Adipocyte (in vitro differentiated cells): ENCODE measurements around the gene MSMO1.
"Not testable (repeated sequence)": the region's sequence is repeated elsewhere in the genome, so short reads cannot be mapped to it uniquely, and the experiment has no call there.

Source experiments
- DNase-seq: peaks from one replicate; pipeline ENCODE4 v3.0.0-alpha.2; 2015; ENCODE audit warnings: low read depth
- H3K27me3 ChIP-seq: replicated peaks from 2 replicates; pipeline ENCODE4 v1.7.0; 2013; ENCODE audit warnings: mild to moderate bottlenecking, low read length, moderate library complexity; ENCODE audit not compliant: control insufficient read depth, insufficient read depth
- H3K36me3 ChIP-seq: 2 replicates; pipeline ENCODE4 v1.7.0; 2013; ENCODE audit warnings: low read length, mild to moderate bottlenecking, moderate library complexity; ENCODE audit not compliant: control insufficient read depth, insufficient read depth, severe bottlenecking
- H3K4me1 ChIP-seq: 2 replicates; pipeline ENCODE4 v1.7.0; 2013; ENCODE audit warnings: mild to moderate bottlenecking, low read length, moderate library complexity; ENCODE audit not compliant: control insufficient read depth, insufficient read depth
- H3K4me3 ChIP-seq: 2 replicates; pipeline ENCODE4 v1.7.0; 2013; ENCODE audit warnings: mild to moderate bottlenecking, low read length, moderate library complexity
- H3K9ac ChIP-seq: 2 replicates; pipeline ENCODE4 v1.7.0; 2013; ENCODE audit warnings: mild to moderate bottlenecking, low read length, moderate library complexity
- H3K9me3 ChIP-seq: 2 replicates; pipeline ENCODE4 v1.7.0; 2013; ENCODE audit warnings: mild to moderate bottlenecking, low read length, moderate library complexity; ENCODE audit not compliant: control insufficient read depth

Gene MSMO1

GRCh38 chr4:165327211-165328100 lies at the start of gene MSMO1:
Gene MSMO1, plus strand, starts transcription at chr4:165327669. Its CDS starts 5,702 bp downstream, at chr4:165333371.
- no peaks in the 10 kb centered on the region for H3K9me3 ChIP-seq
- peak within 1 kb of the TSS; percentile 88 for H3K9ac ChIP-seq
- no peaks in the 10 kb centered on the region for H3K27me3 ChIP-seq
- DNase-seq = peak; percentile 100
- peaks cover 10% of the 10 kb centered on the region for H3K36me3 ChIP-seq
- peak within 1 kb of the TSS; percentile 92 for H3K4me3 ChIP-seq
- H3K4me1 ChIP-seq = peaks cover 46% of the 10 kb centered on the region

DNA sequence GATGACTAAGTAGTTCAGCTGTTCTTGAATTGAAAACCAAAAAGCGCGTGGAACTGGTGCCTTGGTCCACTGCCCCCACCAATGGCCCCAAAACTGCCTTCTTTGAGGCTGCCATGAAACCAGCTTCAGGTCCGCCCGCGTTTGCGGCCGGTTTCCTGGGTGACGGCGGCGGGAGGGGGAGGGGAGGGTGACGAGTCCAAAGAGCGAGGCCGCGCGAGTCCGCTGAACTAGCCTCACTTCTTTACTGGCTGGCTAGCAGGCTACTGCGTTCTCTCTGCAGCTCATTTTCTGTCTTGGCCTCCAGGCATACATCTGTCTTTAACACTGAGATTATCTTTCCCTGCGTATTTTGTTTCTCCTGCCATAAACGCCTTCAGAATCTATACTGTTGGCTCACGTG lies 47.9 kb upstream of the MSMO1 start:
- H3K9ac ChIP-seq, H3K36me3 ChIP-seq, H3K4me3 ChIP-seq, H3K27me3 ChIP-seq, H3K4me1 ChIP-seq, H3K9me3 ChIP-seq, DNase-seq: not testable (repeated sequence)

- not testable (repeated sequence) for H3K27me3 ChIP-seq, H3K9me3 ChIP-seq, H3K9ac ChIP-seq, DNase-seq, H3K36me3 ChIP-seq, H3K4me3 ChIP-seq
- H3K4me1 ChIP-seq = peaks cover 14% of the 10 kb centered on the region
These were observed 42.8 kb upstream of the MSMO1 start for GRCh38 chr4:165284697-165285096.

- H3K4me1 ChIP-seq = peaks cover 14% of the 10 kb centered on the region
- not testable (repeated sequence) for DNase-seq, H3K27me3 ChIP-seq, H3K36me3 ChIP-seq, H3K9me3 ChIP-seq, H3K9ac ChIP-seq, H3K4me3 ChIP-seq
These were observed 40.7 kb upstream of the MSMO1 start for GRCh38 chr4:165286619-165287340.

DNA sequence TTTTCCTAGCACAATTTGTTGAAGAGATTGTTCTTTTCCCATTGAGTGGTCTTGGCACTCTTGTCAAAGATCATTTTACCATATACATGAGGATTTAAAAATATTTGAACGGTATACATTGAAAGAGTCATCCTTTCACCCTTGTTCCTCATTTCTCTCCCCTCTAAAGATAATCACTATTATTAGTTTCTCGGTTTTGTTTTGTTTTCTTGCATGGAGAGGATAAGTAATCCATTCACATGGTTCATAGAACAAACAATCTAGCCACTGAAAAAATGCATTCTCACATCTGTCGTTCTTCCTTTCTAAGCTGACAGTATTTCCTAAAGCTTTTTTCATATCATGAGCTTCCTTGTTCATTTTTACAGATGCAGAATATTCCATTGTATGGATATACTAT lies 39.2 kb upstream of the MSMO1 start:
- Histone ChIP-seq H3K36me3 (no peaks in the 10 kb centered on the region), H3K9ac (no peak overlapping the region), H3K27me3 (no peaks in the 10 kb centered on the region), H3K9me3 (no peaks in the 10 kb centered on the region), H3K4me3 (no peak overlapping the region), H3K4me1 (peaks cover 14% of the 10 kb centered on the region)
- DNase-seq = no peak

- no peaks in the 10 kb centered on the region for H3K9me3 ChIP-seq
- H3K9ac ChIP-seq = no peak overlapping the region
- H3K36me3 ChIP-seq = no peaks in the 10 kb centered on the region
- H3K4me1 ChIP-seq = peaks cover 14% of the 10 kb centered on the region
- DNase-seq = peak; percentile 65
- no peaks in the 10 kb centered on the region for H3K27me3 ChIP-seq
- no peak overlapping the region for H3K4me3 ChIP-seq
These were observed 38.6 kb upstream of the MSMO1 start for GRCh38 chr4:165288639-165289422.

GRCh38 chr4:165289423-165289785 lies 38.1 kb upstream of the MSMO1 start:
- H3K27me3 ChIP-seq = no peaks in the 10 kb centered on the region
- H3K4me3 ChIP-seq = no peak overlapping the region
- DNase-seq = no peak
- no peaks in the 10 kb centered on the region for H3K9me3 ChIP-seq
- no peaks in the 10 kb centered on the region for H3K36me3 ChIP-seq
- peaks cover 20% of the 10 kb centered on the region for H3K4me1 ChIP-seq
- no peak overlapping the region for H3K9ac ChIP-seq

DNA sequence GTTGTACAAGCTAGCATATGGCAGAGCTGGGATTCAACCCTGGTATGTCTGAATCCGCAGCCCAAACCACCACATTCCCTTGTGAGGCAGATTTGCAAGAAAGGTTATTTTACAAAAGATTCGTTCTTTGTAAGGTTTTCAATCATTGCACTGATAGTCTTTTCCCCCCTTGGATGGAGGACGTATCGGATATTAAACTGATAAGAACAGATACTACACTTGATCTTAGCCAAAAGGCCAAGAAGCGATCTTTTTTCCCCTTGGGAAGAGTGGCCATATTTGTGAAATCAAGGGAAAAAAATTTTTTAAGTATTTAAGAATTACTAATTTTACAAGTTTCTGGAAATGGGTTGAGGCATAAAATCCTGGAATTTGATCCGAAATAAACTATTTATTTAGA lies 34.4 kb upstream of the MSMO1 start:
- Histone ChIP-seq H3K9me3 (no peaks in the 10 kb centered on the region), H3K4me3 (no peak overlapping the region), H3K36me3 (peaks cover 8% of the 10 kb centered on the region), H3K9ac (no peak overlapping the region), H3K4me1 (peaks cover 22% of the 10 kb centered on the region), H3K27me3 (no peaks in the 10 kb centered on the region)
- no peak for DNase-seq

DNA sequence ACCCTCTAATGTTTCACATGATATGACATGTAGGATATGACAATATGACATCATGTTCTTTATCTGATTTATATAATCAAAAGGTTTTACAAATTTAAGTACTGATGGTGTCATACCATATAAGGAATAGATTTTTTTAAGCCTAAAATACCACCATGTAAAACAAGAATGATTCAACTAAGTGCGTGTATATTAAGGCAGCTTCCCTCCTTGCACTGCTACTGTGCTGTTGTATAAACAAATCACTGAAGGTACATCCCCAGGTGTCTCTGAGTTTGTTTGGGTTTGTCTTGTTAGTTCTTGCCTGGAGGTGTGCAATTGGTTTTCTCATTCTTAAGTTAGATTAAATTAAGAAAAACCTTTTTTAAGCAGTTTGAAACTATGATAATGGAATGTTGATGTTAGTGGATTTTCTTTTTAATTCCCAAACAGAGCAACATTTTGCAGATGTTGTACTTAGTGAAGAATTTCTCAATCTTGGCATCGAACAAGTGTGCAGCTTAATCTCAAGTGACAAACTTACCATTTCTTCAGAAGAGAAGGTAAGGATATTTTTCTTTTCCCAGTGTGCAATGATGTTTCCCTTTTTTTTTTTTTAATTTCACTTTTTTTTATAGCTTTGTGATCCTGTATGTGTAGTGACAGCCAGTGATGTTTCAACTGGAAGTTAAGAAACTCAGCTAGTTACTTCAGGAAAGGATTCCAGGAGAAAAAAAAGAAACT lies 33.4 kb upstream of the MSMO1 start:
- Histone ChIP-seq H3K4me1 (peaks cover 12% of the 10 kb centered on the region), H3K9me3 (no peaks in the 10 kb centered on the region), H3K27me3 (no peaks in the 10 kb centered on the region), H3K9ac (no peak overlapping the region), H3K36me3 (peaks cover 10% of the 10 kb centered on the region), H3K4me3 (no peak overlapping the region)
- DNase-seq = peak; percentile 30

GRCh38 chr4:165294907-165295306 lies 32.6 kb upstream of the MSMO1 start:
- Histone ChIP-seq H3K36me3 (peaks cover 10% of the 10 kb centered on the region), H3K4me3 (no peak overlapping the region), H3K4me1 (peaks cover 10% of the 10 kb centered on the region), H3K27me3 (no peaks in the 10 kb centered on the region), H3K9me3 (no peaks in the 10 kb centered on the region), H3K9ac (no peak overlapping the region)
- DNase-seq = no peak
